IPS DF 19.7 (cell line): ENCODE data around the gene R3HDM4.
"Not testable (repeated sequence)": the region's sequence is repeated elsewhere in the genome, so short reads cannot be mapped to it uniquely, and the experiment has no call there.

ENCODE experiments used
- DNase-seq: peaks from one replicate; pipeline ENCODE4 v3.0.0-alpha.2; 2013; ENCODE audit warnings: low read depth, low spot score

Gene R3HDM4

DNA sequence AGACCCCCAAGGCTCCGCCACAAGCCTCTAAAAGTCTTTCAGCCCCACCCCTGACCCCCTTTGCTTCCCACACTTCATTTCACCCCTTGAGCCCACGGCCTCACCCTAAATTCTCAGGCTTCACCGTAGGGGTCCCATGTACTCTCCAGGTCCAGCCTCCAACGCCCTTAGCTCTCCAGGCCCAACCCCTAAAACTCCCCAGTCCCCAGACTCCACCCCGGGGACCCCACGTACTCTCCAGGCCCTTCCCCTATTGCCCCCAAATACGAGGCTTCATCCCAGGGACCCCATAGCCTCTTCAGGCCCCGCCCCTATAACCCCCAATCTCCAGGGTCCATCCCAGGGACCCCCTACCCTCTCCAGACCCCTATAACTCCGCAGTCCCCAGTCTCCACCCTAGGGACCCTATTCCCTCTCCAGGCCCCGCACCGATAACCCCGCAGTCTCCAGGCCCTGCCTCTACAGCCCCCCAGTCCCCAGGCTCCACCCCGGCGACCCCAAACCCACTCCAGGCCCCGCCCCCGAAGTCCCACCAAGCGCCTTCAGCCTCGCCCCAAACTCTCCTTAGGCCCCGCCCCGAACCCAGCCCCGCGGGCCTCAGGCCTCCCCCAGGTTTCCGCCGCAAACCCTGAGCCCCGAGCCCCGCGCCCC is 20.7 kb downstream of the R3HDM4 start:
- no peak for DNase-seq

DNA sequence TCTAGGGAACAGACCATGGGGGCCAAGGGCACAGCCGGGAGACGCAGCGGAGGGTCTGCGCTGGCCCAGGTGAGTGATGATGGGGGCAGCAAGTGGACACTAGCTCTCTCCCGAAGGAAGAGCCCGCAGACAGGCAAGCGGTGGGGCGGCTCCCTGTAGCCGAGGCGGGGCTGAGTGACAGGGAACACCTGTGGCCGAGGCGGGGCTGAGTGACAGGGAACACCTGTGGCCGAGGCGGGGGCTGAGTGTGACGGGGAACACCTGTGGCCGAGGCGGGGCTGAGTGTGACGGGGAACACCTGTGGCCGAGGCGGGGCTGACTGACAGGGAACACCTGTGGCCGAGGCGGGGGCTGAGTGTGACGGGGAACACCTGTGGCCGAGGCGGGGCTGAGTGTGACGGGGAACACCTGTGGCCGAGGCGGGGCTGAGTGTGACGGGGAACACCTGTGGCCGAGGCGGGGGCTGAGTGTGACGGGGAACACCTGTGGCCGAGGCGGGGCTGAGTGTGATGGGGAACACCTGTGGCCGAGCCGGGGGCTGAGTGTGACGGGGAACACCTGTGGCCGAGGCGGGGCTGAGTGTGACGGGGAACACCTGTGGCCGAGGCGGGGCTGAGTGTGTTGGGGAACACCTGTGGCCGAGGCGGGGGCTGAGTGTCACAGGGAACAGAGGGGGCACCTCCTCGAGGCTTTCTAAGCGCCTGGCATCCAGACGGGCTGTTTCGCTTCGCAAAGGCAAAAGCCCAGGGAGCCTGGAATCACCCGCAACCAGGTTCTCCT is 21.4 kb downstream of the R3HDM4 start:
- not testable (repeated sequence) for DNase-seq

DNA sequence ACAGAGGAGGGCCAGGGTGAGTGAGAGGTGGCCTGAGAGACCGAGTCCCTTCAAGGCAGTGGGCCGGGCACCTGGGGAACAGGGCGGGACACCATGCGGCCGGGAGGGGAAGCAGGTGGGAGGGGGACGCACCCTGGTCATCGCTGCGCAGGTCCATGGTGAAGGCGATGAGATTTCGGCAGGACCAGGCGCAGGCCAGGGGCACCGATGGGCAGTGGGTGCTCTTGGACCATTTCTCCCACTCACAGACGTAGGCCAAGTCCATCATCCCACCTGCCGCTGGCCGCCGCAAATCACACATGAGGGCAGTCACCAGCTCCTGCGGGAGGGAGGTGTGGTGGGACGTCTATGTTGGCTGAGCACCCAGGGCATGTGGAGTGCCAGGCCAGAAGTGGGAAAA is 22.2 kb downstream of the R3HDM4 start:
- no peak for DNase-seq

DNA sequence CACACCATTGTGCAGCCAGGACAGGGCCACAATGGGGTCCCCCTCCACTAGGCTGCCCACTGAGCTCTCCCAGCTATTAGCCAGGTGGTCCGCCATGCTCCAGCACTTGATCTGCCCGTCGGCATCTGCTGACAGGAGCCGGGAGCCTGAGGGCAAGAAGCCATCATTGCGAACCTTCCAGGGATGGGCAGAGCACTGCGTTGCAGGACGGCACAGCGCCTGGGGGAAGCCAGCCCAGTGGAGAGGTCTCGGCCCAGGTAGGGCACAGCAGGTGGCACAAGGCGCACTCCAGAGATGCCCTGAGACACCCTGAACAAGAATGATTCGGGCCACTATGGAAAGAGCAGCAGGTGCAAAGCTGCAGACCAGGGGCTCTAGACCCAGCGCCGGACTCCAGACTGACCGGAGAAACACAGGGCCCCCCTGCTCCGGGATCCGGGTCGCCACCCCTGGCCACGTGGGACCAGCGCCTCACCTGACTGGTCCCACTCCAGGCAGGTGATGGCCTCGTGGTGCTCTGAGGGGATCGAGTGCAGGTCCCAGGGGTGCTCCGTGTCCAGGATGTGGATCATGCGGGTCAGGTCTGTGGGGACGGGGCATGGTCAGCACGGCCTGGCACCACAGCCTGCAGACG is 23.2 kb downstream of the R3HDM4 start:
- DNase-seq: no peak

DNA sequence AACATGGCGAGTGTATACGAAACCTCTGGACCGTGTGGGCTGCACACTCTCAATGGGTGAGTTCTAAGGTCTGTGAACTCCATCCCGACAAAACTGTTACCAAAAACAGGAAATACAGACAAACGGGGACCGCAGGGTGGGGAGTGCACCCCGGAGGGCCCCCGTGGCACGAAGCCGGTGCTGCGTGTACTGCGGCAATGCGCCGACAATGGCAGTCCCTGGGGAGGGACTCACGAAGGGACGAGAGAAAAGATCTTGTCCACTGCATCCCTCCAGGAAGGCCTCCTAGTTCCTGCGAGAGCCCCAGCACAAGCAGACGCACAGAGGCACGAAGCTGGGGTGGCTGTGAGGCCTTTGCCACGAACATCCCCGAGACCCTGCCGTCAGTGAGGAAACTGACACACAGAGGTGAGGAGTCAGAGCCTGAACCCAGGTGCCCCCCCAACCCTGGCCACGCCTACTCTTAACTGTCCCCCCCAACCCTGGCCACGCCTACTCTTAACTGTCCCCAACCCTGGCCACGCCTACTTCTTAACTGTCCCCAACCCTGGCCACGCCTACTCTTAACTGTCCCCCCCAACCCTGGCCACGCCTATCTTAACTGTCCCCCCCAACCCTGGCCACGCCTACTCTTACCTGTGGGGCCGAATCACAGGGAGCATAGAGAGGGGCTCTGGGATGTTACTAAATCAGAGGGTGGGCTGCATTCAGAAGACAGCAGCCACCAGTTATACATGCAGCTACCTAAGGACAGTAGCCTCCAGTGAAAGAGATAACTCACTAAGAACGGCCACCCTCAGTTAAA is 24.2 kb downstream of the R3HDM4 start:
- no peak for DNase-seq

DNA sequence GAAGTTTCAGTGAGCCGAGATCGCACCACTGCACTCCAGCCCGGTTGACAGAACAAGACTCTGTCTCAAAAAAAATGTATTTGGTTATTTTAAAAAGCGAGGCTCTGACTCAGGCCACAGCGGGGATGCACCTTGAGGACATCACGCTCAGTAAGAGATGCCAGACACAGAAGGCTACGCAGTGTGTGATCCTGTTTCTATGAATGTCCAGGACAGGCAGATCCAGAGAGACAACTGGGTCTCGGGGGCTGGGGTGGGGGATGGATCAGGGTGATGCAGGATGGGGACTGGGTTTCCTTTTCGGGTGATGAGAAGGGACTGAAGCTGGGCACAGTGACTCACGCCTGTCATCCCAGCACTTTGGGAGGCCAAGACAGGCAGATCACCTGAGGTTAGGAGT is 25.4 kb downstream of the R3HDM4 start:
- no peak for DNase-seq

DNA sequence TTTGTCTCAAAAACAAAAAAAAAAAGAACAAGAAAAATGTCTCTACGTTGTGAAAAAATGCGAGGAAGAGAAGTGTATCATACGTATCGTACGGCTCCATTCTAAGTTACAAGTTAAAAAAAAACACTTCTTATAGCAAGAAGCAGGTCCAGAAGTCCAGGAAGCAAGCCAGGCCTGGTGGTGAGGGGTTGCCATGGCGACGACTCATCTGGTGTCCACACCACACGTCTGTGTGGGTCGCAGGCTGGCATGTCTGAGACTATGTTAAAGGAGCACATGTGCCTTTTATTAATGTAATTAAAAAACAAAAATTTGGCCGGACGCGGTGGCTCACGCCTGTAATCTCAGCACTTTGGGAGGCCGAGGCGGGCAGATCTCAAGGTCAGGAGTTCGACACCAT is 25.9 kb downstream of the R3HDM4 start:
- DNase-seq: no peak

DNA sequence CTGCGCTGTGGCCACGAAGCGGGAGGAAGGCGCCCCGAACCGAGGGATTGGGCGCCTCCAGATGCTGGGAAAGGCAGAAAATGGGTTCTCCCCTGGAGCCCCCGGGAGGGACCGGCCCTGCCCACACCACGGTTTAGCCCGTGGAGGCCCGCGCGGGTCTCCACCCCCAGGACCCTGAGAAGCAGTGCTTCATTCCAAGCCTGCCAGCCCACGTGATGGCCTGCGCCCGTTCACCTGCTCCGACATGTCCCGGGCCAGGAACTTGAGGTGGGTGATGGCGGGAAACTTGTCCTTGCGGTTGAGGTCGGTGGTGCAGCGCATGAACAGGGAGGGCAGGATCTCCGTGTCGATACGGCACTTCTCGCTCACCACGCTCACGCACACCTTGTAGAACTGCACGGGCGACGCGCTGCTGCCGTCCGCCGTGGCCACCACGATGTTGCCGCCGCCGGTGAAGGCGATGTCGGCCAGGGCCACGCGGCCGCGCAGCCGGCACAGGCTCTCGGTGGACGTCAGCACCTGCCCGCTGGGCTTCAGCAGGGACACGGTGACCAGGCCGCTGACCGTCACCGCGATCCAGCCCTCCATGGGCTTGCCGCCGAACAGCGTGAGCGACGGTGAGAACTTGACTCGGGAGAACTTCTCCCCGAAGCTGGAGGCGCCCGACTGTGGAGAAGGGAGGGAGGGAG is 27.3 kb downstream of the R3HDM4 start:
- DNase-seq: no peak

DNA sequence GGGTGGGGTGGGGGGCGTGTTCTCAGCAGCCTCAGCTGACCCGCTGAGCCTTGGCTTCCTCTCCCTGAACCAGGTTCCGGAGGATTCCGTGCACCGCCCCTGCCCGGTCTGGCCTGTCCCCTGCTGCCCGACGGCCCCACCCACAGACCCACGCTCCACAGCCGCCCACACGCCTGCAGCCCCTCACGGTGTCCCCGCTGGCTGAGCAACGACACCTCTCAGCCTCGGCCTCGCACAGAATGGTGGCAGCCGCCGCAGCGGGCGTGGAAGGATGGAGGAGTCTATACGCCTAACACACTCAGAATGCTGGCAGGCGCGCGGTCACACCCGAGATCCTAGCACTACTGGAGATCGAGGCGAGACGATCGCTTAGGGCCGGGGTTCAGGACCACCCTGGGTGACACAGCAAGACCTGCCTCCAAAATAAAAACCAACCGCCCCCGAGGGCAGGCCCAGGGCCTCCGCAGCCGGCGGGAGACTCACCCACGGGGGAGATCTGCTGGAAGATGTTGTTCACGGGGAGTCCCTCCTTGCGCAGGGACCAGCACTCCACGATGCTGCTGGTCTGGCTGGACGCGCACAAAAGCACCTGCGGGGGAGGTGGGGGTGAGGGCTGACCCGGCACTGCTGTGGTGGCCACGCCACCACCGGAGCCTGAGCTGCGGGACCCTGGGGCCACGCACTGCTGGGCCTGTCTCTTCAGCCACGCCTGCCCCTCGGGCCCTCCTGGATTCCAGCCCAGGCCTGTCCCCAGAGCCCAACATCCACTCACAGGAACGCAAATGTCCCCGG is 28.4 kb downstream of the R3HDM4 start:
- DNase-seq: no peak

DNA sequence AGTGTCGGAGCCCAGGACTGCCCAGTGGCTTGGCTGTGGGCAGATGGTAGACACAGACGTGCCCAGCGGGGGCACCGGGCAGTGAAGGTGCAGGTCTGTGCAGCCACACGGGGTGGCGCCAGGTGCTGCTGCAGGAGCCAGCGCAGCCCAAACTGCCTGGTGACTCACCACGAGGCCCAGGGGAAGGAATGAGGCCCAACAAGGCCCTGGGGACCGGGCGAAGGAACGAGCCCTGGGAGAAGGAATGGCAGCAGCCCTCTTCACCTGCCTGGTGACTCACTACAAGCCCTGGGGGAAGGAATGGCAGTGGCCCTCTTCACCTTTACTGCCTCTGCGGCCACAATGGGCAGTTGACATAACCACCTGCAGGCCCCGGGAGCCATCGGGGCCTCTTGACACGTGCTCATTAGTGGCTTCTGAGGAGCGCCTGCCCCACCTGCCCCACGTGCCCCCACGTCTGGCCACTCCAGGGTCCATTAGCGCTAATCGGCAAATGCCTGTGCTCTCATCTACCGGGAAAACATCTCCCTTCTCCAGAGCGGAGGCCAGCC is 29.3 kb downstream of the R3HDM4 start:
- DNase-seq: no peak

DNA sequence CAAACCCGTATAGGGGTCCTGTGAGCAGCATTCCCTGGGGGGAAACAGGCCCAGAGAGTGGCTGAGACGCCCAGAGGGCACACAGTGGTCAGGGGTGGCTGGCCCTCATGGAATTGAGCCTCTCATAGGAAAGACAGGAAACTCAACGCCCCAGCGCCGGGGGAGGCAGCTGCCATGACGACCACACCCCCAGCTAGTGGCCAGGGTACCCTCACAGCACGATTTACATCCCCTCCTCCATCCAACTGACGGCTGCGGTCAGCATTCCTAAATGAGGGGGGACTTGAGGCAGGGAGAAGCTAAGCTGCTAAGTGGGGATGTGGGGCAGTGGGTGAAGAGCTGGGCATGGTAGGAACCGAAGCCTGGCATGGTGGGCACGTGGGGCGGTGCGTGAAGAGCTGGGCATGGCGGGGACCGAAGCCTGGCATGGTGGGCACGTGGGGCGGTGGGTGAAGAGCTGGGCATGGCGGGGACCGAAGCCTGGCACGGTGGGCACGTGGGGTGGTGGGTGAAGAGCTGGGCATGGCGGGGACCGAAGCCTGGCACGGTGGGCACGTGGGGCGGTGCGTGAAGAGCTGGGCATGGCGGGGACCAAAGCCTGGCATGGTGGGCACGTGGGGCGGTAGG is 30.0 kb downstream of the R3HDM4 start:
- DNase-seq: no peak

DNA sequence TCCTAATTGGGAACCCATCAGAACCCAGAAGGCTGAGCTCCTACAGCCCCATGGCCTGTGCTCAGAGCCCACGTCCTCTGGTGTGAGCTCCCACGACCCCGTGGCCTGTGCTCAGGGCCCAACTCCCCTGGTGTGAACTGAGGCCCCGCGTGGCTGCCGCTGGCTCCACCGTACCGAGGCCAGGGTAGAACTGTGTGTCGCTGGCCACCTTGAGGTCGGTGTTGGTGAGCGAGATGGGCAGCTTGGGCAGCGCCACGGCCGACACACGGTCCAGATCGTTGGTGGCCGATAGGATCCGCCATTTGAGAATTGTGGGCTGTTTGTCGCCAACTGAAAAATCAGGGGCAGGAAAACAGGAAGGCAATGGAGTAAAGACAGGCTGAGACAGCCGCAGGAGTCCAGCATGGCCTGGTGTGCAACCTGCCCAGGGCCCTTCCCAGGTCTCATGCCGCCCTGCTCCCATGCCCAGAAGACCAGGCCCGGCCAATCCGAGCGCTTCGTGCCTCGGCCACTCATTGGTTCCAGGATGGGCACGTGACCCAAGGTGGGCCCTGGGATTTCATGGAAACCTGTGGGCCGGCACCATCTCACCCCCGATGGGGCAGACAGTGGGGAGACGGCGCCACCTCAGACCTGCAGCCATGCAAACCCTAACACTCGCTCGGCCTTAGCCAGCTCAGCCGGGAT is 31.5 kb downstream of the R3HDM4 start:
- no peak for DNase-seq

DNA sequence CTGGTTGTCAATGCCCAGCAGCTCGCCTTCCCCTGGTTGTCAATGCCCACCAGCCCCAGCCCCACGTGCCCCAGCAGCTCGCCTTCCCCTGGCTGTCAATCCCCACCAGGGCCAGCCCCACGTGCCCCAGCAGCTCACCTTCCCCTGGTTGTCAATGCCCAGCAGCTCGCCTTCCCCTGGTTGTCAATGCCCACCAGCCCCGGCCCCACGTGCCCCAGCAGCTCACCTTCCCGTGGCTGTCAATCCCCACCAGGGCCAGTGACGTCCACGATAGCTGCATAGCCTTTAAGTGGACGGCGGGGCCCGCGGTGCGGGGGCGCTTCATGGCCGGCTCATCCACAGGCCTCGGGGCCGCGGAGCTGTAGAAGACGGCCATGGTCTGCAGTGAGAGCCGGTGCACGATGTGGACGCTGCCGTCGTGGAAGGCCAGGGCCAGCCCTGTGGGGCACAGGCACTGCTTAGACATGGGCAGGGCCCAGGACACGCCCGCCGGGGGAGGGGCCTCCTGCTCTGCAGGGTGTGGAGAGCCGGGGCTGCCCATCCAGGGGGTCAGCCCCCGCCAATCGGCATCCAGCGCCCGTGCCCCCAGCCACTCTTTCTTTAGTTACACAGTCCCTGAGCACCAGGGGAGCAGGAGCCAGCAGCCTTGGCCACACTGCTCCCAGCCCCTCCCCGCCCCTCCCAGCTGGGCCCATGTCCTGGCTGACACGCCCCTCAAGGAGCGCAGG is 33.1 kb downstream of the R3HDM4 start:
- no peak for DNase-seq

DNA sequence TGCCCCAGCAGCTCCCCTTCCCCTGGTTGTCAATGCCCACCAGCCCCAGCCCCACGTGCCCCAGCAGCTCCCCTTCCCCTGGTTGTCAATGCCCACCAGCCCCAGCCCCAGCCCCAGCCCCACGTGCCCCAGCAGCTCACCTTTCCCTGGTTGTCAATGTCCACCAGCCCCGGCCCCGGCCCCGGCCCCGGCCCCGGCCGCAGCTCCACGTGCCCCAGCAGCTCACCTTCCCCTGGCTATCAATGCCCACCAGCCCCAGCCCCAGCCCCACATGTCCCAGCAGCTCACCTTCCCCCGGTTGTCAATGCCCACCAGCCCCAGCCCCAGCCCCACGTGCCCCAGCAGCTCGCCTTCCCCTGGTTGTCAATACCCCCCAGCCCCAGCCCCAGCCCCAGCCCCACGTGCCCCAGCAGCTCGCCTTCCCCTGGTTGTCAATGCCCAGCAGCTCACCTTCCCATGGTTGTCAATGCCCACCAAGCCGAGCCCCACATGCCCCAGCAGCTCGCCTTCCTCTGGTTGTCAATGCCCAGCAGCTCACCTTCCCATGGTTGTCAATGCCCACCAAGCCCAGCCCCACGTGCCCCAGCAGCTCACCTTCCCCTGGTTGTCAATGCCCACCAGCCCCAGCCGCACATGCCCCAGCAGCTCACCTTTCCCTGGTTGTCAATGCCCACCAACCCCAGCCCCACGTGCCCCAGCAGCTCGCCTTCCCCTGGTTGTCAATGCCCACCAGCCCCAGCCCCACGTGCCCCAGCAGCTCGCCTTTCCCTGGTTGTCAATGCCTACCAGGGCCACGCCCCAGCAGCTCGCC is 34.1 kb downstream of the R3HDM4 start:
- DNase-seq: not testable (repeated sequence)

DNA sequence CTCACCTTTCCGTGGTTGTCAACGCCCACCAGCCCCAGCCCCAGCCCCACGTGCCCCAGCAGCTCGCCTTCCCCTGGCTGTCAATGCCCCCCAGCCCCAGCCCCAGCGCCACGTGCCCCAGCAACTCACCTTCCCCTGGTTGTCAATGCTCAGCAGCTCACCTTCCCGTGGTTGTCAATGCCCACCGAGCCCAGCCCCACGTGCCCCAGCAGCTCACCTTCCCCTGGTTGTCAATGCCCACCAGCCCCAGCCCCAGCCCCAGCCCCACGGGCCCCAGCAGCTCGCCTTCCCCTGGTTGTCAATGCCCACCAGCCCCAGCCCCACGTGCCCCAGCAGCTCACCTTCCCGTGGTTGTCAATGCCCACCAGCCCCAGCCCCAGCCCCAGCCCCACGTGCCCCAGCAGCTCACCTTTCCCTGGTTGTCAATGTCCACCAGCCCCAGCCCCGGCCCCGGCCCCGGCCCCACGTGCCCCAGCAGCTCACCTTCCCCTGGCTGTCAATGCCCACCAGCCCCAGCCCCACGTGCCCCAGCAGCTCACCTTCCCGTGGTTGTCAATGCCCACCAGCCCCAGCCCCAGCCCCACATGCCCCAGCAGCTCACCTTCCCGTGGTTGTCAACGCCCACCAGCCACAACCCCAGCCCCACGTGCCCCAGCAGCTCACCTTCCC is 34.9 kb downstream of the R3HDM4 start:
- DNase-seq: not testable (repeated sequence)

DNA sequence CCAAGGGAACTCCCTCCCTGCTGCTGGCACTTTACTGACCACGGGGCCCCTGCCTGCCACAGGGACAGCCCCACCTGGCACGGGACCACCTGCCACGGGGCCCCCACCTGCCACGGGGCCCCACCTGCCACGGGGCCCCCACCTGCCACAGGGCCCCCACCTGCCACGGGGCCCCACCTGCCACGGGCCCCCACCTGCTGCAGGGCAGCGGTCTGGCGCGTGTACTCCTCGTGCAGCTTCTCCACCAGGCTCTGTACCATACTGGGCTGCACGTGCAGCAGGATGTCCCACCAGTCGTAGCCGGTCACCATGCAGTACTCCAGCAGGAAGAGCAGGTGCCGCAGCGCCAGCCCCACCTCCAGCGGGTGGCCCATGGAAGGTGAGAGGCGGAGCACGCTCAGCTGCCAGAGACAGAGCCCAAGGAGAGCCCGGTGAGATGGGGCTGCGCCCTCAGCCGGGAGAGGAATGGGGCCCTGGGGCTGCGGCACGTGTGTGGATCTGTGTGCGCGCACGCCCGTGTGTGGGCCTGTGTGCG is 36.2 kb downstream of the R3HDM4 start:
- DNase-seq: no peak

DNA sequence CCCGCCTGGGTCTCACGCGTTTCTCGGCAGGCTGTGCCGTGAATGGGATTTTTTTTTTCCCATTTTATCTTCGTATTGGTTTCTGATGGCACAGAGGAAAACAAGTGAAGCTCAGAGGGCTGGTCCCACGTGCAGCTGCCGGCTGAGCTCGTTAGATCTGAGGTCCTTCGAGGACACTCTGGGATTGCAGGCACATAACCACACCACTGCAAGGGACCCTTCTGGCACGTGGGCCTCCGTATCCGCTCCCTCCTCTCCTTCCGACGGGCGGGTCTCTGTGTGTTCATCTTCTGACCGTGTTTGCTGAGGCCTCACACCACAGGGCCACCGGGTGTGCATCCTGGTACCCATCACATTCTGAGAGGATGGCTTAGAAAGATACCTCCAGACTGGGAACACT is 36.9 kb downstream of the R3HDM4 start:
- DNase-seq: no peak
